ENCODE measurements around the gene HPX.

GRCh38 chr11:6437423-6437822, 3.4 kb downstream of the HPX start:
- TF ChIP-seq EP300 (IDR thresholded peaks at IDR 0.05): no peak
- TF ChIP-seq POLR2A (IDR thresholded peaks at IDR 0.05): no peak
